Activated T-helper 1 cell treated with Interleukin-2 at 50 U/mL for 16 hours (primary cell): ENCODE data around the gene SYNJ2BP.

Experiments used
- DNase-seq: peaks from one replicate; pipeline ENCODE4 v3.0.0-alpha.2; 2020; ENCODE audit warnings: low read depth

The SYNJ2BP gene

DNA sequence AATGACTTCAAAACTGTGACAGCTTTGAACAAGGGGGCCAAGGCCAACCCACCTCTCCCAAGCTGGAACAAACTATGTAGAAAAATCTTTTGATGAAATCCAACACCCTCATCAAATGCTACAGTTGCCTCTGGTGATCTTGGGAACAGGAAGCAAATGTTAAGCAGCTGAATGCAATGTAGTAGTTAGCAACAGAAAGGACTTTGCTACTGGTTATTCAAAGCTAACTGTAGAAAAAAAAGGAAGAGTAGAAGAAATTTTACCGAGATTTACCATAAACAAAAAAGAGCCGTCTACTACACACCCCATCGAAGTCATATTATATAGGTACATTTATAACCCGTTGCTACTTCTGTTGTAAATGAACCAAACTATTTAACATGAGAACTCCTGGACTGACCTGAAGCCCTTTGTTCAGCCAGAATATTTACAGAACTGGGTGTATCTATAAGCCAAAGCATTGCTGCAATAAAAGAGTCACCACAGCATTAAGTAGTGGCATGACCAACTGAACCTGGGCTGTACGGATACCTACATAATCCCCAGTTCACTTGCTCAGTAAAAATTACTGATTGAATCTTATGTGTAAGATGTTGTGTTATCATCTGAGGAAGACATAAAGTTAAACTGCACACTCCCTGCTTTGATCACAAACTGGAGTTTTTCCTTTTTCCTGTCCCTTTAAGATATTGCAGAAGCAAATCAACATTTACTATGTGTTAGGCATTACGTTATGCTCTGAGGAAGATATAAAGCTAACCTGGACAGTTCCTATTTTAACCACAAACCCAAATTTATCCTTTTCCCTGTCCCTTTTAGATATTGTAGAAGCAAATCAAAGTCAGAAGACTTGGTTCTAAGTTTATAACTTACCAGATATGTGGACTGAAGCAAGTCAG, 25.1 kb downstream of the SYNJ2BP start:
- DNase-seq: no peak

GRCh38 chr14:70382536-70382935, 34.4 kb downstream of the SYNJ2BP start:
- no peak for DNase-seq

DNA sequence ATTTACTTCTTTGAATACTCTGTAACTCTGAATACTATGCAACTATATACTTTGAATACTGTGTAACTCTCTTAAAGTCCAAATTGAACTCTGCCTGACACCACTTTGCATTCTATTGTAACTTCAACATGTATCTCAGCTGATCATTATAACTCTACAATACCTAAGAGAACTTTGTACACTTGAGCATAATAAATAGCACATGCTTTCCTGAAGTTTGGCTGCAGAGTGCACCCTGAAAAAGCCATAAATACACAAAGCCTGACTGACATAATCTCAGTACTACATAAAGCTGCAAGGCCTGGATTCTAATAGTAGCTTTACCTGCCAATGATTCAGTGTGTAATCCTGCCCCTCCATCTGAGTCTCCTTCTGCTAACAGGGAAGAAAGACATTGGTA, 36.1 kb downstream of the SYNJ2BP start:
- DNase-seq: no peak

GRCh38 chr14:70378696-70379095, 38.2 kb downstream of the SYNJ2BP start:
- DNase-seq: no peak
